ENCODE data around the gene GPC6.
A peak's percentile ranks its signal among the peaks of the same experiment; 100 is the strongest.

Gene GPC6

GRCh38 chr13:94413598-94413944, 1187.0 kb downstream of the GPC6 start:
- DNase-seq (ENCODE audit: low read depth), result no peak

- no peak for DNase-seq (ENCODE audit: low read depth)
These were observed 1187.5 kb downstream of the GPC6 start for GRCh38 chr13:94414141-94414540.

- no peak for DNase-seq (ENCODE audit: low read depth)
These were observed 1188.1 kb downstream of the GPC6 start for GRCh38 chr13:94414708-94415107.

GRCh38 chr13:94415500-94416237, 1189.1 kb downstream of the GPC6 start:
- no peak for DNase-seq (ENCODE audit: low read depth)

GRCh38 chr13:94416454-94417080, 1190.0 kb downstream of the GPC6 start:
- DNase-seq (ENCODE audit: low read depth), result no peak

- no peak for DNase-seq (ENCODE audit: low read depth)
These were observed 1190.7 kb downstream of the GPC6 start for GRCh38 chr13:94417294-94417693.

- peak; percentile 54 for DNase-seq (ENCODE audit: low read depth)
These were observed 1192.8 kb downstream of the GPC6 start for GRCh38 chr13:94419304-94419924.

GRCh38 chr13:94419925-94420305, 1193.3 kb downstream of the GPC6 start:
- DNase-seq (ENCODE audit: low read depth), result no peak

GRCh38 chr13:94427313-94427953, 1200.8 kb downstream of the GPC6 start:
- DNase-seq (ENCODE audit: low read depth), result no peak

- no peak for DNase-seq (ENCODE audit: low read depth)
These were observed 1205.0 kb downstream of the GPC6 start for GRCh38 chr13:94431574-94431973.

GRCh38 chr13:94431987-94432386, 1205.4 kb downstream of the GPC6 start:
- DNase-seq (ENCODE audit: low read depth), result peak; percentile 24

- DNase-seq (ENCODE audit: low read depth), result no peak
These were observed 1206.7 kb downstream of the GPC6 start for GRCh38 chr13:94433055-94433961.

GRCh38 chr13:94435604-94436226, 1209.1 kb downstream of the GPC6 start:
- no peak for DNase-seq (ENCODE audit: low read depth)

- no peak for DNase-seq (ENCODE audit: low read depth)
These were observed 1218.2 kb downstream of the GPC6 start for GRCh38 chr13:94444826-94445225.

- DNase-seq (ENCODE audit: low read depth), result no peak
These were observed 1227.7 kb downstream of the GPC6 start for GRCh38 chr13:94454334-94454733.

- no peak for DNase-seq (ENCODE audit: low read depth)
These were observed 1228.3 kb downstream of the GPC6 start for GRCh38 chr13:94454906-94455305.

- no peak for DNase-seq (ENCODE audit: low read depth)
These were observed 1228.8 kb downstream of the GPC6 start for GRCh38 chr13:94455414-94455813.

All from stimulated activated CD4-positive, alpha-beta T cell treated with anti-CD3 and anti-CD28 coated beads, Interleukin-2, amount 100 ng/mL, for 4 hours (primary cell).